ENCODE results near the gene GABRD. TPM values are rescaled to one million over a fixed set of nuclear protein-coding genes. Genes with fewer than 3 reads are reported as not detected.

GABRD gene
- polyA plus RNA-seq, 5 donors: 7.4 to 17.2 (median 8.5) TPM

- no peak for DNase-seq
Measured at GRCh38 chr1:1982379-1983232, 36.5 kb upstream of the GABRD start.

- no peak for DNase-seq
Measured at GRCh38 chr1:1984560-1985070, 34.5 kb upstream of the GABRD start.

- no peak for DNase-seq
Measured at GRCh38 chr1:1985375-1986050, 33.6 kb upstream of the GABRD start.

- no peak for DNase-seq
Measured at GRCh38 chr1:1986451-1987141, 32.5 kb upstream of the GABRD start.

GRCh38 chr1:1987142-1987510, 32.0 kb upstream of the GABRD start:
- no peak for DNase-seq

GRCh38 chr1:1988061-1988945, 30.8 kb upstream of the GABRD start:
- no peak for DNase-seq

- DNase-seq: peak; percentile 21
Measured at GRCh38 chr1:1989102-1989542, 30.0 kb upstream of the GABRD start.

GRCh38 chr1:1989789-1990188, 29.4 kb upstream of the GABRD start:
- peak; percentile 73 to 79 for DNase-seq

GRCh38 chr1:1990222-1990621, 28.9 kb upstream of the GABRD start:
- peak; percentile 89 for DNase-seq

- no peak for DNase-seq
Measured at GRCh38 chr1:1994536-1994935, 24.6 kb upstream of the GABRD start.

- DNase-seq: peak; percentile 12 to 31
Measured at GRCh38 chr1:1996207-1996651, 22.9 kb upstream of the GABRD start.

- no peak for DNase-seq
Measured at GRCh38 chr1:1997576-1997975, 21.6 kb upstream of the GABRD start.

GRCh38 chr1:2000432-2000831, 18.7 kb upstream of the GABRD start:
- no peak for DNase-seq

- no peak for DNase-seq
Measured at GRCh38 chr1:2000850-2001249, 18.3 kb upstream of the GABRD start.

- peak; percentile 72 to 73 for DNase-seq
Measured at GRCh38 chr1:2001773-2002411, 17.3 kb upstream of the GABRD start.

GRCh38 chr1:2003541-2004131, 15.5 kb upstream of the GABRD start, which contains the start of gene CFAP74:
Gene CFAP74, minus strand, starts transcription at chr1:2003786. Its CDS starts 12,830 bp downstream, at chr1:1990956.
- peak; percentile 78 for DNase-seq

GRCh38 chr1:2004856-2005255, 14.3 kb upstream of the GABRD start:
- no peak for DNase-seq

GRCh38 chr1:2009101-2010053, 9.8 kb upstream of the GABRD start:
- DNase-seq: no peak

- DNase-seq: no peak
Measured at GRCh38 chr1:2014181-2014580, 5.0 kb upstream of the GABRD start.
